Measurements from ENCODE around the gene ALCAM.
"Not testable (repeated sequence)": the region's sequence is repeated elsewhere in the genome, so short reads cannot be mapped to it uniquely, and the experiment has no call there.

Gene ALCAM

DNA sequence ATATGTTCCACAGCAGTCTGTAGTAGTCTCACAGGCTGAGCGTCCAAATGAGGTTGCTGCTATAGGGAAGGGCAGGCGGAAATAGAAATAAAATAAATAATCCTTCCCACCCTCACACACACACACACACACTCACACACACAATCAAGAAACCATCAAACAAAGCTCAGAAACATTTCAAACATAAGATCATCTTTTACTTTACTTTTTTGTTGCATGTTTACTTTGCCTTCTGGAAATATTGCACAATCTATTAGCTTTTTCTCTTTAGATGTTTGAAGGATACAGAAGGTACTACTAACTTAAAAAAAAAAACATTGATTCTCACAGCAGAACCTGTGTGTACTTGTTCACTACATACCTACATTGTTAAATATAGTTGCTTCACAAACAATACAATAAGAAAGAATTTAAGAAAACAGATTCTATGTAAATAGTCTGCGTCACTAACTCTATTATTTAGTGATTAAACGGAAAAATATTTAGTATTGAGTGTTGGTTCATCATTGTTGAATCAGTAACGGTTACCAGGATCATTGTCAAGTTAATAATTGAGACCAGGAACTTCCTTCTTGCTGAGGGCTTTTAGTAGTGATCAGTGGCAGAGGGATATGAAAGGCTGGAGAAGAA is 20.5 kb downstream of the ALCAM start:
- no peak for DNase-seq

DNA sequence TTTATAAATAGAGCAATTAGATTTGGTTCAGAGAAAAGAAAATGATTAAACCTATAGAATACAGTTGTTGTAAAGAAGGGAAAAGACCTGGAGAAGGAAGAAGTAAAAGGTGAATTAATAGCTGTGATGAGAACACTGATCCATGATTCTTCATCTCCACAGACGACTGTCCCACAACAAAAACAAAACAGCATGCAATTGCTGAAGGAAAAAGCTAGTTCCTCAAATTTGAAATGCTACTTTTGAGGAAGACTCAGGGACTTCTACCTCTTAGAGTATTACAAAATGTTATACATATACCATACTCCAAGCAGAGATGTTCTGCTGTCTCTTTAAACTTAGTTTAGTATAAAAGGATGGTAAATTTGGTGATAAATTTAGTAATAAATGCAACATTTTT is 21.5 kb downstream of the ALCAM start:
- no peak for DNase-seq

DNA sequence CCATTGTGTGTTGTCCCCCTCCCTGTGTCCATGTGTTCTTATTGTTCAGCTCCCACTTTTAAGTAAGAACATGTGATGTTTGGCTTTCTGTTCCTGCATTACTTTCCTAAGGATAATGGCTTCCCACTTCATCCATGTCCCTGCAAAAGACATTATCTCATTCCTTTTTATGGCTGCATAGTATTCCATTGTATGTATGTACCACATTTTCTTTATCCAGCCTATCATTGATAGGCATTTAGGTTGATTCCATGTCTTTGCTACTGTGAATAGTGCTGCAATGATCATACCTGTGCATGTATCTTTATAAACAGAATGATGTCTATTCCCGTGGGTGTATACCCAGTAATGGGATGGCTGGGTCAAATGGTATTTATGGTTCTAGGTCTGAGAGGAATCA is 23.1 kb downstream of the ALCAM start:
- DNase-seq: not testable (repeated sequence)

DNA sequence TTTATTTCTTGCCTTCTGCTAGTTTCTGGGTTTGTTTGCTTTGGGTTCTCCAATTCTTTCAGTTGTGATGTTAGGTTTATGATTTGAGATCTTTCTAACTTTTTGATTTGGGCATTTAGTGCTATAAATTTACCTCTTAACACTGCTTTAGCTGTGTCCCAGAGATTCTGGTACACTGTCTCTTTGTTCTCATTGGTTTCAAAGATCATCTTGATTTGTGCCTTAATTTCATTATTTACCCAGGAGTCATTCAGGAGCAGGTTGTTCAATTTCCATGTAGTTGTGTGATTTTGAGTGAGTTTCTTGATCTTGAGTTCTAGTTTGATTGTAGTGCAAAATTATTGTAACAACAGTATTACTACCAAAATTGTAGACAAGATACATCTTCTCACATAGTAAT is 25.9 kb downstream of the ALCAM start:
- not testable (repeated sequence) for DNase-seq

DNA sequence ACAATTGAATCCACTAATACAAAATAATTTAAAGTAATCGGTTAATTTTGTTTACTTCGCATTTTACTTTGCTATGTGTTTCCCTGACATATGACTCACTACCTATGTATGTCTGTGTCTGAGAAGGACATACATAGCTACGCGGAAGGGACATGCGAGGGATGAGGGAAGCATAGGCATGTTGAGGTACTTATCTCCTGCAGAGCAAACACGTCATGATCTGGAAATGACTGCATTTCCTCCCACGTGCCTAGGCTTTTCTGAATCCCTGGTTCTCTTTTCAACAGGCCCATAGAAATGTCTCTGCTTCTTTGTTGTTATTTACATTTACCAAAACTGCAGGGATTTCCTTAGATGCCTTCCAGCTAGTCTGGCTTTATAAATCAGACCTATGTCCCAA is 27.5 kb downstream of the ALCAM start:
- no peak for DNase-seq

DNA sequence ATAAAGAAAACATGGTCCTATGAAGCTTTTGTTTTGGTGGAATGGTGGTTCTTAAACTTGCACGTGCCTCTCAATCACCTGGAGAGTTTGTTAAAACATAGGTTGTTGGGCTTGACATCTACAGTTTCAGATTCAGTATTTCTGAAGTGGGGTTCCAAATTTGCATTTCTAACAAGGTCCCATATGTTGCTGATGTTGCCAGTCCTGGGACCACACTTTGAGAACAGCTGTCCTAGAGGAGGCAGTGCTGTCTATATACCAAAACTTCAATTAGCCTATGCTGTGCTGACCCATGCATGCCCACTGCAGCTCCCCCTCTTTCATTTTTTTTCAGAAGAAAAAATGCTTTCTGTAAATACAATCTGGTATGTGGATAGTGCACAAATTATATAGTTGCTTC is 31.3 kb downstream of the ALCAM start:
- peak in 1 of 56 donors; percentile 8 for DNase-seq

DNA sequence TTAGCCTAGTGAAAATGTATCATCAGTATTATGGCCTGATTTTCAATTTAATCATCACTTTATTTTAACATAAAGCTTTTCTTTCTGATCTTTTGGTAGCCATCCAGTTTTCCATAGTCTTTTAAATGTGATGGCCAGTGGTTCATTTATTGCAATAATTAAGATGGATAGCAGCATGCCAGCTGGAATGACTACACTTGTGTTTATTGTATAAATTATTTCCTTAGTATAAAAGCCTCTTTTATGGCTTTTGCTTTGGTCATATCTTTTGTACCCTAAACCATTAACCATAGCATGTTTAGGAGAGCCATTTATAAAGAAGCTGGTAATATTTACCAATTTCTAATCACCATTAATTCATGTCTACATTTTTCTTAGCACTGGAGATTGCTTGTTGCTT is 31.7 kb downstream of the ALCAM start:
- DNase-seq: no peak

DNA sequence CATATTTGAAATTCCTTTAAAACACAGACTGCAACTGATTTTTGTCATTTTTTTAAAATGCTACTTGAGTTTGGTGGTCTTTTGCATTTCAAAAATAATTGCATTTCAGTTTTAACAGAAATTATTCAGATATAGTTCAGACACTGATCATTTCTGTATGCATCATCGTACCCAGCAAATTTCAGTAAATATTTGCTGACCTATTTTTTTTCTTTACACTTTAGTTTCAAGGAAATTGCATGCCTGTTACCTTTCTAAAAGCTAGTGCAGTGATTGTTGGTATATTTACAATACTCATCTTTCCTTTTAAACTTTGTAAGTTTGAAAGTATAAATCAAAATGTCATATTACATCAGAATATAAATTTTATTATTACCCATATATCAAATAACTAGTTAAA is 32.4 kb downstream of the ALCAM start:
- DNase-seq: no peak

DNA sequence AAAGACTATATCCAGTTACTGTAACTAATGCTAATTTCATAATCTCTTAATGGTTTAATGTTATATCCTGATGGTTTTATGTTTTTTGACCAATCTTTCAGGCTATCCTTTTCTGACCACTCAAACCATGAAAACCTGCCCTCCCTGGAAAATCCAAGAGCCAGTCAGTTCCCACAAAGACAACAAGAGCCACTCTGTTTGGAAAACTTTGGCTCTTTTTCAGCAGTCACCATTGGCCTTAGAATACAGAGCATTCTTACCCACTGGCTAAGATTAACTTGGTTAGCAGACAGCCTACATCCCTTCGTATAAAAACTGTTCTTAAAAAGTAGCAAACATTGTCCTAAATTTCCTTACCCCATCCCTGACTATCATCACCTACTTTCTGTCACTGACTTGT is 32.9 kb downstream of the ALCAM start:
- DNase-seq: peak in 31 of 56 donors; percentile 1 to 59 (median 28)

DNA sequence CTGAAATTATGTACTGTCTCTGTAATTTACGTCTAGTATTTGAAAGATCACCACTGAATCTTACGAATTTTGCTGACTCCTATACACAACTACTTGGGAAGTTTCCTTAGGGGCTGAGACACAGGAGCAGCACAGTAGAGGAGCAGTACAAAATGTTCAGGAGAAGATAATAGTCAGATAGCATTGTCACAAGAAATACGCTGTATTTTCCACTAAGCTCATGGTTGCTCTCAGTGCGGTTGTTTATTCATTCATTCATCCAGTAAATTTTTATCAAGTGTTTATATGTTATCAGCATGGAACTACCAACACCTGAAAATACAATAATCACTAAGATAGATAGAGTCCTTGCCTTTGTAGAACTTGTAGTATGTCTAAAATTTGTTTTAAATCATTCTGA is 34.5 kb downstream of the ALCAM start:
- no peak for DNase-seq

DNA sequence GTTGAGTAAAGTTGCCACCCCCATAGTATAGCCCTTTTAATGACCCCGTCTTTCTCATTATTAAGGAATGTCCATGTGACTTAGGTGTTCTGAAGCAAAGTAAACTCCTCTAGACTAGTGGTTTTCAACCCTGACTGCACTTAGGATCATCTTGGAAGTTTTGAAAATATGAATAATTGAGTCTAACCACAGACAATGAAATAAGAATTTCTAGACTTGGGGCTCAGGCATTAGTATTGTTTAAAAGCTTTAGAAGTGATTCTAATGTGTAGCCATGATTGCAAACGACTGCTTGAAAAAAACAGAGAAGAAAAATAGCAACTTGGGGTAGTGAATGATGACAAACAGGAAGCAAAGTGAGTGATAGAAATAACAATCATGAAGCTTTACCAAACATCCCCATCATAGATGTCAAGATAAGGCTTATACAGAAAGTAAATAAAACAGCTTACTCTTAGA is 35.0 kb downstream of the ALCAM start:
- no peak for DNase-seq

DNA sequence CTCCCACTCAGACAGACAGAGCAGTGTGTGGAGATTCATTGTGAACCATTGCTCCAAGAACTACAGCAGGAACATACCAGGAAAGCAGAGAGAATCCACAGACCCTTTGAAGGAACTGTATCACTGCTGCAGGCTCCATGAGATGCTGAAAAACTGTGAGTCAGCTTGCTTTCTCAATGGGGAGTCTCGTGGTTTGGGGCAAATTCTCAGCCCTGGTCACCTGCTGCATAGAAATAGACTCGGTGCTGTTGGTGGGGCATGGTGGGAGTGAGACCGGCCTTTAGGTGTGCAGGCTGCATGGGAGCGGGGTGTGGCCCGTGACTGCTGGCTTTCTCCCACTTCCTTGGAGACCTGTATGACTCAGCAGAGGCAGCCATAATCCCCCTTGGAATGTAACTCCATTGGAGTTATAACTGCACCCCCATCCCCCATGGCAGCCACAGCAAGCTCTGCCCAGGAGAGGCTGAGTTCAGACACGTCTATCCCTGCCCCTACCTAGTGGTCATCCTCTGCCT is 35.6 kb downstream of the ALCAM start:
- DNase-seq: no peak

DNA sequence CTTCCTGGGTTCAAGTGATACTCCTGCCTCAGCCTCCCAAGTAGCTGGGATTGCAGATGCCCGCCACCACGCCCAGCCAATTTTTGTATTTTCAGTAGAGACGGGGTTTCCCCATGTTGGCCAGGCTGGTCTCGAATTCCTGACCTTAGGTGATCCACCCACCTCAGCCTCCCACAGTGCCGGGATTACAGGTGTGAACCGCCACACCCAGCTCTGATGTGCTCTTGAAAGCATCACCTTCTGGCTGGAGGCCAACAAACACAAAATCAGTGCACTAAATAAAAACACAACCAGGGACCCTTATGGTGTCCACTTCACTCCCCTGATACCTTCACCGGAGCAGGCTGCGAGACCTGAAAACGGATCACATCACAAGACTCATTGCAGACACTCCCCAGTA is 36.3 kb downstream of the ALCAM start:
- not testable (repeated sequence) for DNase-seq

DNA sequence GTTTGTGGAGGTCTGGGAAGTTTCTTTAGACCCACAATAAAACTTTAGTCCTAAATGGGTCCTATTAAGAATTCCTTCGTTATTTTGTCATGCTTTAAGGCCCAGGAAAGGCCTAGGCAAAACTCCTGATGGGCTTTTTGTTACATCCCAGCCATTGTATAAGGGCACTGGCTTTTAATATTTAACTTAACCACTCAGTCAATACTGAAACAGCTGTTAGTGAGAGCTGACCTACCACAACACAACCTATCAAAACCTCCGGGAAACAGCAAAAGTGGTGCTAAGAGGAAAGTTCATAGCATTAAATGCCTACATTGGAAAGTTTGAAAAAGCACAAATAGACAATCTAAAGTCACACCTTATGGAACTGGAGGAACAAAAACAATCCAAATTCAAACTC is 39.6 kb downstream of the ALCAM start:
- DNase-seq: no peak

DNA sequence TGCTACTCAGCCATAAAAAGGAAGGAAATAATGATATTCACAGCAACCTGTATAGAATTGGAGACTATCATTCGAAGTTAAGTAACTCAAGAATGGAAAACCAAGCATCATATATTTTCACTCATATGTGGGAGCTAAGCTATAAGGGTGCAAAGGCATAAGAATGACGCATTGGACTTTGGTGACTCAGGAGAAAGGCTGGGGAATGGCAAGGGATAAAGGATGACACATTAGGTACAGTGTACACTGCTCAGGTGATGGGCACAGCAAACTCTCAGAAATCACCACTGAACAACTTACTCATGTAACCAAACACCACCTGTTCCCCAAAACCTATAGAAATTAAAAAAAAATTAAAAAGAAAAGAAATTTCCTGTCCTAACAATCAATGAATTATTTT is 42.7 kb downstream of the ALCAM start:
- no peak for DNase-seq

DNA sequence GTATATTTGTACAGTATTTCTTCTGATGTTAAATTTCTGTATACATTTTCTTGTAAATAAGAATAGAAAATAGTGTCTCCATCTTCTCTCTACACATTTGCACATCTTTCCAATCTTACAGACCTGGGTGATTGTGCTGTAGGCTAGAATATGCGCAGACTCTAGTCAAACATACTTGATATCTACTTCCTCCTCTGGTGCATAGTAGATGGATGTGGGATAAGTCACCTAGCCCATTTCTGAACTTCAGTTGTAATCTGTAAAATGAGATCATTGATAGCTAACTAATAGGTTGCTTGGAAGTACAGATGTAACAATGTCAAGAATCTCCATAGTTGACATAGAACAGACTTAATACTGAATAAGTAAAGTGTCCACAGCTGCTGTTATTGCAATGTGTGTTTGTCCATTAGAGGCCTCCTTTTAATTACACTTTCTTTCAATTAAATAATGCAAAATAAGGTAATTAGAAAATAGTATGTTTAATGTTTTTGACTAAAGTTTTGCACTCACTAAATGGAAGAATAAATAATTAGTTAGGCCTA is 46.7 kb downstream of the ALCAM start:
- no peak for DNase-seq

DNA sequence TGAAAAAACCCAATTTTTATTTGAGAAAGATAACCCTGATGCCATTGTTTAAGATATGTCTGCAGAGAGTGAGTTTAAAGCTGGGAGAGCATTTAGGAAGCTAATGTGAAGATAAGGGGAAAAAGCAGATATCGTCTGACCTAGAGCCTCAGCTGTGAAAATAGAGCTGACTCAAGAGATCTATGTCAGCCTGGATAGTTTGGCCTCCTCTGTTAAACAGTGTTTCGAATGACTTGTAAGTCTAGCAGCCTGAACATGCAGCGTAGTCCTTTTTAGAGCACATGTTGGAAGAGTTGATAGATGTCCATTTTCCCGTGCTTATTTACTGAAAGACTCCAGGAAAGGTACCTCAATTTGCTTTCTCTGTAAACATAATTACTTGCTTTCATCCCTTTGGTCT is 48.1 kb downstream of the ALCAM start:
- no peak for DNase-seq

DNA sequence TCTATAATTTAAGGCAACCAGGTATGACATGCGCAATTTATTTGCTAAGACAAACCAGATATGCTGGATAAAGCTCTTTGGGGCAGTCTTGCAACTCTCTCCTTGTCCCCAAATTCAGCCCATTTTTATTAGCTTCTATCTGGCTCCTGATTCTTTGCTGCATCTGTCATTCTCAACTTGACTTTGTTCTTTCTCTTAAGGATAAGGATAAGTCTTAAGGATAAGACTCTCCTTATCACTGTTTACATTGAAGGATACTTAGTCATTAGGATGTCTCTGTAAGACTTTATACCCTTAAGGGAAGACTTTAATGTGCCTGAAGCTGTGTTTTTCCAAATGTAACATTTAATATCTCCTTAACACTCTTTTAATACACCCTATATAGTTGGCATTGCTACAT is 49.2 kb downstream of the ALCAM start:
- no peak for DNase-seq

DNA sequence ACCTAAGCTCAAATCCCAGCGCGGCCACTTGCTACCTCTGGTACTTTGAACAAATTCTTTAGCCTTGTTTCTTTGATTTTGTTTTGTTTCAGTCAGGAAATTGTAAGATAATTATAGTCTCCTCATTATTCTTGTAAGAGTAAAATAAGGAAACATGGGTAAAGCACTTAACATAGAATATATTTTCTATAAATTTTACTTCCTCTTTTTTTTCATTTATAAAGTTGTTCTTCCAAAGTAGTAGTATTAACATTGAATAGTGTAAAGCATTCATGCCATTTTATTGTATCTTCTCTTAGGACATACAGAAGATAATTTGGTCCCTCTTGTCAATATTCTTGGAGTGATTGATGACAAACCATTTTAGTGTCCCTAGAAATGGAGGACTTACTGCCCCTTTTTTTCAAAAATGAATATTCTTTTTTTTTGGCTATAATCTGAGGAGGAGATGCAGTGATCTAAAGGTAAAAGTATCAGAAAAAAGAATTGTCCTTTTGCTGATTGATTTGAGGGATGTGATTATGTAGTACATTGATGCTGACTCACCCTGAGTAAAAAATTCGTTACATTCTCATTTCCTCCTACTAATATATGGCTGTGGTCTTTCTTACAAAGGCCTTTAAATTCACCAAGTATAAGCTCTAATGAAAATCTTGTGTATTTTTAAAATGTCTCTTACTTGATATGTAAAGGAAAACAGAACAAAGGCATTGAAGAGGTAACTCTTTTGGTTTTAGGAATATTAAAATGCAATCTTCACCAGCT is 51.0 kb downstream of the ALCAM start:
- no peak for DNase-seq

DNA sequence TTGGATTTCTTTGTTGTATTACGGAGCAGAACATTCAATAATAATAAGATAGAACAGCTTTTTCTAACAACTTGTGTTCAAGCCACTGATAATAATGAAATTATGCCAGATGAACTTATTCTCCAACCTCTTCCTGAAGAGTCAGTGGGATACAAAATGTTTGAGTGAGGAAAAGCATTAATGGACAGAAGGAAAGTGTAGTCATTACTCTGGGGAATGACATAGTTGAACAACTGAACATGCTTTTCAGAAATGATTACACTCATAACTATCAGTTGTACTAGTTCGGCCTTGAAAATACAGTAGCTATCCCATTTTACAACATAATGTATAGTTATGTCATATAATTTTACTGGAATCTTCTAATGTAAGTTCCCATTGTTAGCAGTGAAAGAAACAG is 55.9 kb downstream of the ALCAM start:
- no peak for DNase-seq

DNA sequence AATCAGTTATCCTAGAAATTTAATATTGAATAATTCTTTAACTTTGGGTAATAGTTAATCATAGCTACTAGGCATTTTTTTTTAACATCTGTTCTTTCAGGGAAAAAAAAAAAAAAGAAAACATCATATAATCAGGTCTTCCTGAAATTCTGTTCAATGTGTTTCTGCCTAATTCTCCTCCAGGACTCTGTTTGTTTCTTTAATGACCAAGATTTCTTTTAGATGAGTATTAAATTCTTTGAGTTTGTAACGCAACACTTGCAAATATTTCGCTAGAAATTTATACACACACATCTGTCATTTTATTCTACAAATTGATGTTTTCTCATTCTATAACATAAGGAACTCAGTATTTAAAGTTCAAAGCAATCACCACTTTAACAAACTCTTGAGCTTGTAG is 56.7 kb downstream of the ALCAM start:
- DNase-seq: no peak

DNA sequence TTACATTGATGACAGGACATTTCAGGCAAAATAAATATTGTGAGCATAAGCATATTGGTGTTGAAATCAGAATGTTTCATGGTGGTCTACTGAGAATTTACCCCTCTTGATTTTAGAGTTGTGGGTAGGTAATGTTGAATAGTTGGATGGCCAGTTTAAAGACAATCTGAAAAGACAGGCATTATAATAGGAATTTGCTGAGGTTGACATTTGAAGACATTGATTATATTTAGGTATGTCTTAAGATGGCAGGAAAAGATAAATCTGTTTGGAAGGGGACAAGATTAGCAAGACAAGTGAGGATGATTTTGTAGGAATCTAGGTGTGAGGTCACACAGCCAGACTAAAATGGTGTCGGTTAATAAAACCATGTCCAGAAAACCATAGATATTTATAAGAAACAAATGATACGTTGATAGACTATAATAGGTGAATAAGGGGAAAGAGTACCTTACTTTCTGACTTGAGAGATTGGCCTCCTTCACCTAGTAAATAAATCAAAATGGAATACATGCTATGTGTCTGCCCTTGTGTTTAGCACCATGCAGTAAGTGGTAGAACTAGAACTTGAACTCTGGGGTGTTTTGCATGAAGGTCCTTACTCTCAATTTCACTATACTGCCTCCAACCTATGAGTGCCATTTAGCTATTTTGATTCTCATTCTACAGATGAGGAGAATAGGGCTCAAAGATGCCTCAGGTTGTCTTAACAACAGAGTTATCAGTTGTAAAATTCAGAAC is 57.9 kb downstream of the ALCAM start:
- DNase-seq: no peak

Data from nucleus accumbens (tissue), 56 donors.